ENCODE measurements around the gene TRIM46.

The TRIM46 gene

GRCh38 chr1:155171836-155172731 lies 1.6 kb upstream of the TRIM46 start:
- peak; percentile 15 for DNase-seq (ENCODE audit: low spot score)

GRCh38 chr1:155172732-155173477 lies 744 bp upstream of the TRIM46 start, which contains the start of gene KRTCAP2:
Gene KRTCAP2 (minus strand): TSS chr1:155173304. CDS start chr1:155173224, 80 bp downstream.
- DNase-seq (ENCODE audit: low spot score): peak; percentile 96

DNA sequence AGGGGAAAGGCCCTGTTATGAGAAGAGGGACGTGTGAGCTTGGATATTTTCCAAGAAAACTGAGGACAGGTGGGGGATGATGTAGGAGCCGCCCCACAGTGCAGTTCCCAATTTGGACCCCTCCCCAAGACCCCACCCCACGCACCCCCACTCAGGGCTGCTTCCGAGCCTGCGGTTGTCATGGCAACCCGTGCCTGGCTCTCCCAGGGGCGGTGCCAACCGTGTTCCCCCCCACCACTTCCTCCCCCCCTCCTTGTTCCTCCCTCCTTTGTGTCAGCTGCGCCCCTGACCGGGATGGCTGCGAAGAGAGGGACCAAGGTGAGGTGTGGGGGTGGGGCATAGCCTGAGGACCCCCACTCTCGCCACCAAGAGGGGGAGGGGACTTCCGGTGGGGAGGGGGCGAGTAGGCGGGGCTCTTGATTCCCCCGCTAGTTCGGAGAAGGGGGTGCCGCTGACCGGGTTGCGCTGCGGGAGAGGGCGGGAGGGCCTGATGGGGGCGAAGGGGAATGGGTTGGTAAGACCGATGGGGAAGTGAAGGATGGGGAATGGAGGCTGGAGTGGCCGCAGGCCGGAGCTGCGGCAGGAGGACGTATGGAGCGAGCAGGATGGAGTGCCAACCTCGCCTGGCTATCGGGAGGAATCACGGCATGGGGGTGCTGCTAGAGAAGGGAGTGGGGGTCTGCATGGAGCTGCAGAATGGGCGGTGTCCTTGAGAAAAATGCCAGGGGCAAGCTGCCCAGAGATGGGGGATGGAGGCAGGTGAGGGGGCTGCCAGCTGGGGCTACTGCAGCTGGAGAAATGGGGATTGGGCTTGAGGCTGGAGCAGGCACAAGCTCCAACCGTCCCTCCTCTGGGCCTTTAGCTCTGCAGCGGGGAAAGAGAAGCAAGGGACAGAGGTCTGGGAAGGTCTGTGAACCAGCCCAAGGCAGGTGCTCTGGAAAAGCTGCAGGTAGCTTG lies 953 bp downstream of the TRIM46 start:
- DNase-seq (ENCODE audit: low spot score): peak; percentile 73

GRCh38 chr1:155175281-155175926 lies 1.8 kb downstream of the TRIM46 start:
- peak; percentile 44 for DNase-seq (ENCODE audit: low spot score)

- DNase-seq (ENCODE audit: low spot score): peak; percentile 49
Observed at GRCh38 chr1:155175927-155176371, 2.3 kb downstream of the TRIM46 start.

GRCh38 chr1:155176544-155177071 lies 3.0 kb downstream of the TRIM46 start:
- DNase-seq (ENCODE audit: low spot score): peak; percentile 80

GRCh38 chr1:155177192-155177917 lies 3.7 kb downstream of the TRIM46 start:
- peak; percentile 35 for DNase-seq (ENCODE audit: low spot score)

DNA sequence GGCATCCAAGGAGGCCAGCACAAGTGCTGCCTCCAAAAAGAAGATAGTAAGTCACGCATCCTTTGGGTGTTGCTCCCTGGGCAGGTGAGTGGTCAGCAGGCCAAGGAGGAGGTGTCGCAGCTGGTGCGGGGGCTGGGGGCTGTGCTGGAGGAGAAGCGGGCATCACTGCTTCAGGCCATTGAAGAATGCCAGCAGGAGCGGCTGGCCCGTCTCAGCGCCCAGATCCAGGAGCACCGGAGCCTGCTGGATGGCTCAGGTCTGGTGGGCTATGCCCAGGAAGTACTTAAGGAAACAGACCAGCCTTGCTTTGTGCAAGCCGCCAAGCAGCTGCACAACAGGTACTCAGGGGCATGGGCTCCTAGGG lies 4.3 kb downstream of the TRIM46 start:
- peak; percentile 34 for DNase-seq (ENCODE audit: low spot score)

- peak; percentile 33 for DNase-seq (ENCODE audit: low spot score)
Observed at GRCh38 chr1:155178441-155179111, 4.9 kb downstream of the TRIM46 start.

GRCh38 chr1:155179112-155180031 lies 5.7 kb downstream of the TRIM46 start:
- DNase-seq (ENCODE audit: low spot score): peak; percentile 35

DNA sequence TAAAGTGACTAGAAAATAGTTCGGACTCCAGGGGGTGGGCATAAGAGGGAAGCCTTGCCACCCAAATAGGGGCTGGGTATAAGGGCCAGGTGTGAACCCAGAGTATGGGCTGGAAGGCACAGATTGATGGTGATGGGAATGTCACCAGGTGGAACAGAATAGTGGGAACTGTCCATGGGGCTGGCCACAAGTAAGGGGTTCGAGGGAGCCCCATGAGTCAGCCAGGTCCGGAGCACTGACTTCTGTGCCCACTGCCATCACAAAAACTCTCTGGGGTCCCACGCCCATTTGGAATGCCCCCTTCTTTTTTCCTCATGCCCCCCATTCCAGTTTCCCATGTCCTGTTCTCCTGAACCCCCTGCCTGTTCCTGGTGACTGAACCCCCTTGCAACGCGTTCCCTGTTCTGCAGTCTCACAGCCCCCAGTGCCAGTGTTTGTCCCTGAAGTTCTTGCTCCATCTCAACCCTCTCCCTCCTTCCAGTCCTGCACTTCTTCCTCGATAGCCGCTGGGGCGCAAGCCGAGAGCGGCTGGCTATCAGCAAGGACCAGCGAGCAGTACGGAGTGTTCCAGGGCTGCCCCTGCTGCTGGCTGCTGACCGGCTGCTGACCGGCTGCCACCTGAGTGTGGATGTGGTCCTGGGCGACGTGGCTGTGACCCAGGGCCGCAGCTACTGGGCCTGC lies 7.9 kb downstream of the TRIM46 start:
- no peak for DNase-seq (ENCODE audit: low spot score)

DNA sequence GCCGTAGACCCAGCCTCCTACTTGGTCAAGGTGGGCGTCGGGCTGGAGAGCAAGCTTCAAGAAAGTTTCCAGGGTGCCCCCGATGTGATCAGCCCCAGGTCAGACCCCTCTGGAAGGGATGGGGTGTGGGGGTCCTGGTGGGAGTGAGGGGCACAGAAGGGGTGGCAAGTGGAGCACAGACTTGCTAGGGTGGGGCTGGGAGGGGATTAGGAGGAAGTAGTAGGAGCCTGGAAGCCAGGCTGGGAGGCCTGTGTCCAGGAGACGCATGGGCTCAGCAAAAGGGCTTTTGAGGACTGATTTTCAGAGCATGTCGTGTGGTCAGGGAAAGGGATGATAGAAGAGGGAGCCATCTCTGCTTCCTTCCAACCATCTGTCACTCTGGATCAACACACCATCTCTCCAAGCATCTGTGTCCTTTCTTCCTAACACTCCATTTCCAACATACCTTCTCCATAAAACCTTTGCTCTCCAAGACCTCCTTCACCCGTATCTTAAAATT lies 8.5 kb downstream of the TRIM46 start:
- DNase-seq (ENCODE audit: low spot score): no peak

GRCh38 chr1:155183775-155184221 lies 10.1 kb downstream of the TRIM46 start:
- no peak for DNase-seq (ENCODE audit: low spot score)

DNA sequence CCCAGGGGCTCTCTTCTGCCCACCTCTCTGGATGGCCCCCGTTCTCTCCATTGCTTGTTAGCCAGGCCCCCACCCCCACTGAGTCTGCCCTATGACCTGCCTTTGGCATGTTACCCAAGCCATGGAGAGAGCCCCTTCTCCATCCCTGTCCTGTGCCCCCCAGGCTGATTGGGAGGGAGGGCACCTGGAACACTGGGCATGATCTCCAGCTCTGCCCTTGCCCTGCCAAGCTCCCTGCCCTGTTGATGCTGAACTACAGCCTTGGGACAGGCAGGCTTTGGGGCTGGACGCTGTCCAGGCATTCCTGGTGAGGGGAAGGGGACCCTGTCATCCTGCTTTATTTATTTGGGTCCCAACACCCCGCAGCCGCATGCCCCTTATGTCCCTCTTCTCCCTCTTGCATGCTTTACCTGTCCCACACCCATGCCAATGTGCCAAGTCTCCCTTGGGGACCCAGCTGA lies 10.7 kb downstream of the TRIM46 start:
- DNase-seq (ENCODE audit: low spot score): no peak

GRCh38 chr1:155184835-155185782 lies 11.5 kb downstream of the TRIM46 start:
- DNase-seq (ENCODE audit: low spot score): peak; percentile 42

DNA sequence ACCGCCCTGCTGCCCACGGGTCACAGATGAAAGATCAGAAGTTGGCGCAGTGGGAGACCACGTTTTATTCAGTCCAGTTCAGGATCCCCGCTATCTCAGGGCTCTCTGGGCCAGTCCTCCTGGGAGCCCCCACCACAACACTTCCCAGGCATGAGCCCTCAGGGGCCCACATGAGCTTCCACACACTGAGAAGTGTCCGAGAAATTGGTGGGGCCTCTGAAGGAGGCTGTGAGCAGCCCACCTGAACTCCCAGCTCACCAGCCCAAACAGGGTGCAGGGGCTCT lies 12.1 kb downstream of the TRIM46 start:
- DNase-seq (ENCODE audit: low spot score): no peak
